Ovary (tissue), 9 donors: ENCODE measurements around the gene SLCO3A1. TPM values are rescaled to one million over a fixed set of nuclear protein-coding genes. Genes with fewer than 3 reads are reported as not detected.

ENCODE experiments used
- DNase-seq, 5 donors: peaks; one replicate each; pipeline ENCODE4 v3.0.0-alpha.2; 2019 to 2020
- H3K27ac ChIP-seq, 2 donors: fragments of 200-600 bp; one replicate each; pipeline versions ENCODE4 v1.5.1 to v1.8.0; 2019 to 2022
- H3K27me3 ChIP-seq: fragments of 200-600 bp; one replicate; pipeline ENCODE4 v1.8.0; 2022
- H3K36me3 ChIP-seq: fragments of 200-600 bp; sonication (generic); one replicate; pipeline ENCODE4 v1.5.1; 2019
- H3K4me1 ChIP-seq: one replicate; pipeline ENCODE4 v1.8.1; 2013; ENCODE audit warnings: mild to moderate bottlenecking, moderate library complexity; ENCODE audit not compliant: insufficient read depth
- H3K4me3 ChIP-seq: fragments of 200-600 bp; sonication (generic); one replicate; pipeline ENCODE4 v1.5.1; 2017
- H3K9me3 ChIP-seq, 2 donors: fragments of 200-600 bp in 1 of 2; sonication (generic) in 1 of 2; one replicate each; pipeline versions ENCODE4 v1.5.1 to v1.8.1; 2013 to 2019; ENCODE audit warnings: mild to moderate bottlenecking in 1 of 2, moderate library complexity in 1 of 2
- EP300 ChIP-seq: sonication (generic); formaldehyde crosslinking; IDR thresholded peaks from one replicate; pipeline ENCODE4 v1.6.1; 2017; ENCODE audit warnings: antibody characterized with exemption
- POLR2A ChIP-seq: fragments of 450-650 bp; IDR thresholded peaks from one replicate; pipeline ENCODE4 v1.6.1; 2017; ENCODE audit warnings: antibody characterized with exemption, mild to moderate bottlenecking, moderate library complexity
- WGBS, 3 donors: extraction: QIAGEN DNeasy Blood & Tissue Kit in 1 of 3; methylation state at CpG; one replicate each; pipeline versions ENCODE4 v1.1.5 to v1.1.7; 2013 to 2017; 5-methylcytosine and 5-hydroxymethylcytosine counted together
- intact Hi-C, 4 donors: fragments of 100-400 bp; cut with DNase I; formaldehyde crosslinking; loops; one replicate each; pipeline versions ENCODE4 v1.11.0 to v1.15.1; 2022 to 2023
- polyA plus RNA-seq, 2 donors: library from polyadenylated mRNA; stranded (reverse); fragments of 200-250 nt in 1 of 2; fragments of 350-450 nt in 1 of 2; fragmentation: Illumina TruSeq in 1 of 2; extraction: RNeasy Lipid Tissue Mini Kit (QIAGEN cat#74804) in 1 of 2; gene quantifications; one replicate each; pipeline ENCODE4 v1.2.3, GENCODE V29; 2013 to 2014
- total RNA-seq, 7 donors: library from RNA; depleted of rRNA in 2 of 7; stranded (reverse); fragments of >200 nt in 2 of 7; fragmentation: NEBNext Ultra II Directional in 3 of 7; extraction: Animal tissue kit (Norgen Biotek cat#: 25700) in 3 of 7; gene quantifications; one replicate each; pipeline versions ENCODE4 v1.1.0 to v1.2.4, GENCODE V29; 2016 to 2023
- TF ChIP-seq, protein P1 (sequence below), 3 donors: fragments of 450-650 bp in 2 of 3; fragments of 200-600 bp in 1 of 3; IDR thresholded peaks; one replicate each; pipeline versions ENCODE4 v1.5.1 to v1.8.0; 2016 to 2022; ENCODE audit warnings: antibody characterized with exemption in 3 of 3, mild to moderate bottlenecking in 1 of 3
- donor health status: DM: no; HTN: no; CAD: no; lungs with moderate emphysema.
- donor health status: DM: no; HTN: no; CAD: no.
- donor health status: Bipolar disorder and iron deficiency.
- donor health status: DM: yes; HTN: yes; CAD: no.
- donor health status: DM: no; HTN: no; CAD: no.
- donor health status: DM: yes; HTN: yes; CAD: no.

The SLCO3A1 gene
- total and polyA plus RNA-seq, 9 donors, result 5.0 to 20.0 (median 12.5) TPM

DNA sequence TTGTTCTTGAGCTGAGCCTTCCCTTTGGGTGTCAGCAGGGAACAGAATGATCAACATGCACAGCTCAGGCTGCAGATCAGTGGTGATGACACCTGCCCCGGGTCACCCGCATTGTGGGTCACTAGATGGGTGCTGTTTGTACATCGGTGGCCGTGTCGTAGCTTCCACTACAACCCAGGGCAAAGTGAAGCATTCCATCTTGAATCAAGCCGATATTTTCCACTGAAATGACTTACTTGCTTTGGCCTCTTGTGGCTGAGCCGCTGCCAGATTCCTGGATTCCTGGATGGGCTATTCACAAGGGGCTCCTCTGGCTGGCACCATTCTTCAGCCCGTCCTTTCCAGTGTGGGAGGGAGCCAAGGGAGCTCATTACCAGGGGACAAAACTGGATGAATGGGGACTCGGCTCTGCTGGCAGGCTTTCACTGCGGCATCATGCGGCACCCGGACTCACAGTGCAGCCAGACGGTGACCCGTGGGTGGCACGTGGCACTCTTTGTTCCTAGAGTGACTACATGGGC is 65.6 kb downstream of the SLCO3A1 start:
- DNase-seq, result no peak
- 85 to 92% (median 89%) methylated on average over 15 of the region's 15 CpGs for WGBS, 3 donors
- no peaks in the 10 kb centered on the region for H3K36me3 ChIP-seq
- H3K27ac ChIP-seq, result no peak overlapping the region
- TF ChIP-seq EP300 (no peak), POLR2A (no peak)
- TF ChIP-seq, protein P1, sequence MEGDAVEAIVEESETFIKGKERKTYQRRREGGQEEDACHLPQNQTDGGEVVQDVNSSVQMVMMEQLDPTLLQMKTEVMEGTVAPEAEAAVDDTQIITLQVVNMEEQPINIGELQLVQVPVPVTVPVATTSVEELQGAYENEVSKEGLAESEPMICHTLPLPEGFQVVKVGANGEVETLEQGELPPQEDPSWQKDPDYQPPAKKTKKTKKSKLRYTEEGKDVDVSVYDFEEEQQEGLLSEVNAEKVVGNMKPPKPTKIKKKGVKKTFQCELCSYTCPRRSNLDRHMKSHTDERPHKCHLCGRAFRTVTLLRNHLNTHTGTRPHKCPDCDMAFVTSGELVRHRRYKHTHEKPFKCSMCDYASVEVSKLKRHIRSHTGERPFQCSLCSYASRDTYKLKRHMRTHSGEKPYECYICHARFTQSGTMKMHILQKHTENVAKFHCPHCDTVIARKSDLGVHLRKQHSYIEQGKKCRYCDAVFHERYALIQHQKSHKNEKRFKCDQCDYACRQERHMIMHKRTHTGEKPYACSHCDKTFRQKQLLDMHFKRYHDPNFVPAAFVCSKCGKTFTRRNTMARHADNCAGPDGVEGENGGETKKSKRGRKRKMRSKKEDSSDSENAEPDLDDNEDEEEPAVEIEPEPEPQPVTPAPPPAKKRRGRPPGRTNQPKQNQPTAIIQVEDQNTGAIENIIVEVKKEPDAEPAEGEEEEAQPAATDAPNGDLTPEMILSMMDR (IDR thresholded peaks at IDR 0.05), result no peak
- H3K9me3 ChIP-seq, result no peaks in the 10 kb centered on the region
- no peak overlapping the region for H3K4me3 ChIP-seq
- H3K27me3 ChIP-seq, result no peaks in the 10 kb centered on the region
- intact Hi-C loops, result no loop called here
- peaks cover 12% of the 10 kb centered on the region for H3K4me1 ChIP-seq

GRCh38 chr15:91921188-91921842 is 67.8 kb downstream of the SLCO3A1 start:
- no peak for DNase-seq
- Histone ChIP-seq H3K4me3 (no peak overlapping the region), H3K9me3 (no peaks in the 10 kb centered on the region), H3K4me1 (peaks cover 19% of the 10 kb centered on the region), H3K27ac (no peak overlapping the region), H3K36me3 (no peaks in the 10 kb centered on the region), H3K27me3 (no peaks in the 10 kb centered on the region)
- WGBS, 3 donors, result 75 to 79% (median 79%) methylated on average over 5 of the region's 5 CpGs
- TF ChIP-seq, protein P1 (IDR thresholded peaks at IDR 0.05), result no peak
- TF ChIP-seq EP300, result no peak
- TF ChIP-seq POLR2A, result no peak
- intact Hi-C loops, result no loop called here

DNA sequence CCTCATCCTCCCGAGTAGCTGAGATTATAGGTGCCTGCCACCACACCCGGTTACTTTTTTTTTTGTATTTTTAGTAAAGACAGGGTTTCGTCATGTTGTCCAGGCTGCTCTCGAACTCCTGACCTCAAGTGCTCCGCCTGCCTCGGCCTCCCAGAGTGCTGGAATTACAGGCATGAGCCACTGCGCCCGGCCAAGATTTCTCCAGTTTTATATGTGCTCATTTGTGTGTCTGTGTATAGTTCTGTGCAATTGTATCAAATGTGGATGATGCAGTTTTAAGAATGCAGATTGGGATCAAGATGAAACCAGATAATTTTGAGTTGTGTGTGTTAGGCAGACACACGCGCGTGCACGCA is 68.3 kb downstream of the SLCO3A1 start:
- TF ChIP-seq EP300 (no peak), POLR2A (no peak)
- TF ChIP-seq, protein P1 (IDR thresholded peaks at IDR 0.05), result no peak
- Histone ChIP-seq H3K4me1 (peaks cover 21% of the 10 kb centered on the region), H3K36me3 (no peaks in the 10 kb centered on the region), H3K9me3 (no peaks in the 10 kb centered on the region), H3K27ac (no peak overlapping the region), H3K4me3 (no peak overlapping the region), H3K27me3 (no peaks in the 10 kb centered on the region)
- intact Hi-C loops, result no loop called here
- 38 to 48% (median 44%) methylated on average over 12 of the region's 12 CpGs for WGBS, 3 donors
- peak in 1 of 5 donors; percentile 41 for DNase-seq

- Histone ChIP-seq H3K4me1 (peaks cover 26% of the 10 kb centered on the region), H3K36me3 (no peaks in the 10 kb centered on the region), H3K27me3 (no peaks in the 10 kb centered on the region), H3K9me3 (no peaks in the 10 kb centered on the region), H3K27ac (no peak overlapping the region), H3K4me3 (no peak overlapping the region)
- TF ChIP-seq POLR2A, result no peak
- TF ChIP-seq, protein P1 (IDR thresholded peaks at IDR 0.05), result no peak
- TF ChIP-seq EP300, result no peak
- WGBS, 3 donors, result 58 to 62% (median 59%) methylated on average over 10 of the region's 10 CpGs
- DNase-seq, result no peak
- intact Hi-C loops, result no loop called here
Observed at GRCh38 chr15:91922646-91923547, 69.4 kb downstream of the SLCO3A1 start.
